Endothelial cell of umbilical vein (primary cell): ENCODE data around the gene SLC12A5. TPM values are rescaled to one million over a fixed set of nuclear protein-coding genes. Genes with fewer than 3 reads are reported as not detected.

ENCODE experiments used
- BruUV-seq: library from RNA; stranded (reverse); fragments of 400-500 nt; replicated peaks from 2 replicates; lab custom pipeline; 2021; lab: Mats Ljungman, UMichigan
- CTCF ChIA-PET: fragments of 300-600, 350-600 bp; sonication (Branson Sonifier 250); formaldehyde crosslinking; loops from one replicate; lab custom pipeline; 2021; ENCODE audit warnings: antibody characterized with exemption, inconsistent platforms; lab: Charles Lee
- POLR2A ChIA-PET: fragments of 300-600, 350-600 bp; sonication (Branson Sonifier 250); formaldehyde crosslinking; loops from one replicate; lab custom pipeline; 2021; ENCODE audit warnings: antibody characterized with exemption, inconsistent platforms; lab: Charles Lee
- DNase-seq: peaks from one replicate; pipeline ENCODE4 v3.0.0-alpha.2; 2011; ENCODE audit warnings: low read depth, low spot score
- FAIRE-seq: peaks from 2 replicates; lab custom pipeline; 2011; peaks lifted over from hg19 to GRCh38; lab: Jason Lieb, UNC
- H2AFZ ChIP-seq: 2 replicates; pipeline ENCODE4 v1.6.0; 2012; ENCODE audit warnings: low read depth, low read length, control low read depth, inconsistent platforms
- H3K27ac ChIP-seq: 2 replicates; pipeline ENCODE4 v1.5.1; 2011; ENCODE audit warnings: low read depth, mild to moderate bottlenecking, control low read depth, low read length, moderate library complexity; ENCODE audit not compliant: insufficient read depth
- H3K27me3 ChIP-seq, 2 experiments: 2 replicates each; pipeline versions ENCODE4 v1.6.0 to v1.6.1; 2011; ENCODE audit warnings: low read length in 2 of 2, mixed read lengths in 1 of 2; ENCODE audit not compliant: control insufficient read depth in 2 of 2, insufficient read depth in 2 of 2
- H3K36me3 ChIP-seq, 2 experiments: 2 replicates in 1 of 2; 3 replicates in 1 of 2; pipeline ENCODE4 v1.5.1; 2011; ENCODE audit warnings: low read length in 2 of 2, mild to moderate bottlenecking in 1 of 2, moderate library complexity in 1 of 2; ENCODE audit not compliant: control insufficient read depth in 2 of 2, insufficient read depth in 2 of 2; ENCODE audit errors: extremely low read depth in 1 of 2
- H3K4me1 ChIP-seq: 3 replicates; pipeline ENCODE4 v1.5.1; 2011; ENCODE audit warnings: mild to moderate bottlenecking, low read length; ENCODE audit not compliant: control insufficient read depth, insufficient read depth; ENCODE audit errors: extremely low read depth
- H3K4me2 ChIP-seq: 2 replicates; pipeline ENCODE4 v1.6.1; 2011; ENCODE audit warnings: low read length, control low read depth, mixed read lengths; ENCODE audit not compliant: insufficient read depth
- H3K4me3 ChIP-seq, 3 experiments: fragments of 200-600 bp in 1 of 3; sonication (generic), shearing (Covaris generic) in 1 of 3; replicated peaks in 1 of 3; 2 replicates each; pipeline ENCODE4 v1.5.1; 2011 to 2016; ENCODE audit warnings: control low read depth in 3 of 3, low read length in 3 of 3, mild to moderate bottlenecking in 2 of 3, inconsistent platforms in 1 of 3, low read depth in 1 of 3, moderate library complexity in 1 of 3; ENCODE audit not compliant: insufficient read depth in 1 of 3
- H3K79me2 ChIP-seq: 2 replicates; pipeline ENCODE4 v1.6.0; 2012; ENCODE audit warnings: low read length, inconsistent platforms; ENCODE audit not compliant: control insufficient read depth, insufficient read depth
- H3K9ac ChIP-seq: replicated peaks from 2 replicates; pipeline ENCODE3; 2011; ENCODE audit warnings: low read length, control low read depth; ENCODE audit not compliant: insufficient read depth; ENCODE audit errors: extremely low read depth
- H3K9me1 ChIP-seq: replicated peaks from 3 replicates; pipeline ENCODE4 v1.6.0; 2011; ENCODE audit warnings: mild to moderate bottlenecking, low read length; ENCODE audit not compliant: control insufficient read depth, insufficient read depth; ENCODE audit errors: extremely low read depth
- H3K9me3 ChIP-seq: replicated peaks from 2 replicates; pipeline ENCODE4 v1.5.1; 2012; ENCODE audit warnings: low read length, inconsistent platforms; ENCODE audit not compliant: control insufficient read depth, insufficient read depth
- H4K20me1 ChIP-seq: replicated peaks from 2 replicates; pipeline ENCODE3; 2011; ENCODE audit warnings: mild to moderate bottlenecking, low read length; ENCODE audit not compliant: control insufficient read depth, insufficient read depth; ENCODE audit errors: extremely low read depth
- EZH2 ChIP-seq: IDR thresholded peaks from 2 replicates; pipeline ENCODE4 v1.6.1; 2012; ENCODE audit warnings: borderline replicate concordance, low read depth, mild to moderate bottlenecking, moderate library complexity, low read length, inconsistent platforms; ENCODE audit not compliant: severe bottlenecking
- FOS ChIP-seq: IDR thresholded peaks from 2 replicates; pipeline ENCODE4 v1.6.1; 2011; ENCODE audit warnings: mild to moderate bottlenecking, low read length, moderate library complexity, borderline replicate concordance; ENCODE audit not compliant: insufficient read depth
- GATA2 ChIP-seq: IDR thresholded peaks from 2 replicates; pipeline ENCODE4 v1.7.0; 2011; ENCODE audit warnings: low read depth, mild to moderate bottlenecking, moderate library complexity, mixed read lengths, low read length; ENCODE audit not compliant: insufficient read length, insufficient read depth
- JUN ChIP-seq: IDR thresholded peaks from 2 replicates; pipeline ENCODE4 v1.6.1; 2011; ENCODE audit warnings: borderline replicate concordance, low read depth; ENCODE audit not compliant: insufficient read length, insufficient read depth
- MAX ChIP-seq: IDR thresholded peaks from 2 replicates; pipeline ENCODE4 v1.6.1; 2011; ENCODE audit not compliant: insufficient read depth, insufficient read length
- MYC ChIP-seq: IDR thresholded peaks from one replicate; pipeline ENCODE4 v1.6.1; 2011; ENCODE audit warnings: mild to moderate bottlenecking, low read depth, low read length
- POLR2A ChIP-seq: IDR thresholded peaks from 2 replicates; pipeline ENCODE4 v1.6.1; 2012; ENCODE audit warnings: low read depth, mild to moderate bottlenecking, control low read depth, low read length
- POLR2AphosphoS5 ChIP-seq: IDR thresholded peaks from 2 replicates; pipeline ENCODE4 v1.6.1; 2012; ENCODE audit warnings: low read depth, mild to moderate bottlenecking, control low read depth, low read length, moderate library complexity; ENCODE audit not compliant: insufficient read depth
- dilution Hi-C: fragments of 300-500 bp; cut with MboI; formaldehyde crosslinking; loops from one replicate; pipeline ENCODE4 v1.15.0; 2019; ENCODE audit warnings: low sequenced_read_pairs; ENCODE audit not compliant: extremely low pct_ligation_motif_present
- intact Hi-C: fragments of 100-400 bp; cut with micrococcal nuclease; formaldehyde crosslinking; loops from one replicate; pipeline ENCODE4 v1.10.0; 2022
- polyA plus RNA-seq, 4 experiments: library from polyadenylated mRNA; depleted of rRNA in 3 of 4; stranded (reverse) in 3 of 4; unstranded in 1 of 4; fragments of >200 nt; gene quantifications; 2 replicates each; pipeline versions ENCODE4 v1.2.1 to v1.2.3, GENCODE V29; 2011 to 2012; ENCODE audit warnings: missing spikeins in 1 of 4
- total RNA-seq: library from RNA; stranded (reverse); gene quantifications from 2 replicates; pipeline ENCODE4 v1.2.3, GENCODE V29; 2021
- TF ChIP-seq, protein P1 (sequence below), 2 donors: IDR thresholded peaks; 1 replicate in 1 of 2; 2 replicates in 1 of 2; pipeline ENCODE4 v1.5.1; 2011; ENCODE audit warnings: low read length in 2 of 2, mild to moderate bottlenecking in 2 of 2, moderate library complexity in 2 of 2, control low read depth in 1 of 2, inconsistent platforms in 1 of 2, low read depth in 1 of 2; ENCODE audit not compliant: insufficient read depth in 1 of 2; ENCODE audit errors: extremely low read depth in 1 of 2

The SLC12A5 gene
- total and polyA plus RNA-seq, 2 donors (not counting 3 experiments of a cell fraction or from before 2014, with no cell fraction given): 1.6 to 2.3 TPM

DNA sequence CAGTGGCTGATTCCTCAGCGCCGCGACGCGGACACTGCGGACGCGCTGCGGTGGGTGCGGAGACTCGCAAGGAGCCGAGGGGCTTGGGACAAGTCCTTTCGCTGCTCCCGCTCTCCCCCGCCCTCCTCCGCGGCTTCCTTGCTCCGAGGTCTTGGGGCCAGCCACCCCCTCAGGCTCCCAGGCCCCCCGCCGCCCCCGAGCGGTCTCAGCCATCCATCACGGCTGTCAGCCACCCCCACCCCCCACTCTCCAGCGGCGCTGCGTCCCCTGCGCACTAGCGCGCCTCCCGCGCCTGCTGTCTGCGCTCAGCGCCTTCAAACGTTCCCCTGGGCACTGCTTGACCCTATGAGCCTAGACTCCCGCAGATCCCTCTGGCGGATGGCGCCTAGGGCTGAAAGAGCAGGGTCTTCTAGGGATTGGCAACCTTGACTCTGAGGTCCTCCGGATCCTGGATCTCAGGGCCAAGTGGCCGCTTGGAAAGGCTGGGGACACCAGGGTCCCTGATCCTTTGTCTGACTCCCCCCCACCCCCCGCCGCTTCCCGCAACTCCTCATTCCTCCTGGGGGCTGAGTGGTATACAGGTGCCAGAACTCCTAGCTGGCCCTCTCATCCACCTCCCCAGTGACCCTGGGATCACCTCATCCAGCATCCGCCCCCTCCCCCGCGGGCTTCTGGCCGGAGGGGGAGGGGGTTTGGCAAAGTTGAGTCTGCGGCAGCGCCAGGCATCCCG is 1.4 kb downstream of the SLC12A5 start:
- ChIA-PET POLR2A (no interaction called here), CTCF (interaction anchor here (2.0 kb wide), 1 partner anchor 27 kb away, joined by 15 read pairs; no protein-coding TSS in a partner anchor)
- H3K27me3 ChIP-seq: peaks cover 44 to 47% of the 10 kb centered on the region in 2 experiments
- FAIRE-seq (no peak), DNase-seq (no peak)
- no peaks in the 10 kb centered on the region for H3K4me1 ChIP-seq
- H3K4me3 ChIP-seq: no peak overlapping the region
- no peak for TF ChIP-seq MAX
- no peak for TF ChIP-seq JUN
- TF ChIP-seq EZH2: no peak
- TF ChIP-seq, protein P1, sequence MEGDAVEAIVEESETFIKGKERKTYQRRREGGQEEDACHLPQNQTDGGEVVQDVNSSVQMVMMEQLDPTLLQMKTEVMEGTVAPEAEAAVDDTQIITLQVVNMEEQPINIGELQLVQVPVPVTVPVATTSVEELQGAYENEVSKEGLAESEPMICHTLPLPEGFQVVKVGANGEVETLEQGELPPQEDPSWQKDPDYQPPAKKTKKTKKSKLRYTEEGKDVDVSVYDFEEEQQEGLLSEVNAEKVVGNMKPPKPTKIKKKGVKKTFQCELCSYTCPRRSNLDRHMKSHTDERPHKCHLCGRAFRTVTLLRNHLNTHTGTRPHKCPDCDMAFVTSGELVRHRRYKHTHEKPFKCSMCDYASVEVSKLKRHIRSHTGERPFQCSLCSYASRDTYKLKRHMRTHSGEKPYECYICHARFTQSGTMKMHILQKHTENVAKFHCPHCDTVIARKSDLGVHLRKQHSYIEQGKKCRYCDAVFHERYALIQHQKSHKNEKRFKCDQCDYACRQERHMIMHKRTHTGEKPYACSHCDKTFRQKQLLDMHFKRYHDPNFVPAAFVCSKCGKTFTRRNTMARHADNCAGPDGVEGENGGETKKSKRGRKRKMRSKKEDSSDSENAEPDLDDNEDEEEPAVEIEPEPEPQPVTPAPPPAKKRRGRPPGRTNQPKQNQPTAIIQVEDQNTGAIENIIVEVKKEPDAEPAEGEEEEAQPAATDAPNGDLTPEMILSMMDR (IDR thresholded peaks at IDR 0.05; ENCODE audit: extremely low read depth in 1 of 2, insufficient read depth in 1 of 2, low read depth in 1 of 2, low read length in 2 of 2): no peak
- TF ChIP-seq MYC: no peak
- no peak for TF ChIP-seq POLR2A
- no peak for TF ChIP-seq FOS
- TF ChIP-seq GATA2: no peak
- TF ChIP-seq POLR2AphosphoS5: no peak
- intact Hi-C loops (no loop called here), dilution Hi-C loops (no loop called here)
- no peaks in the 10 kb centered on the region for H3K36me3 ChIP-seq
- H3K9me1 ChIP-seq: no peaks in the 10 kb centered on the region
- H3K4me2 ChIP-seq: no peak overlapping the region
- H3K9me3 ChIP-seq: no peaks in the 10 kb centered on the region
- no peak overlapping the region for H2AFZ ChIP-seq
- H4K20me1 ChIP-seq: no peaks in the 10 kb centered on the region
- no peak overlapping the region for H3K27ac ChIP-seq
- BruUV-seq: no TSS peak
- H3K9ac ChIP-seq: no peak overlapping the region
- no peaks in the 10 kb centered on the region for H3K79me2 ChIP-seq
